ENCODE measurements around the gene WDR44.

DNA sequence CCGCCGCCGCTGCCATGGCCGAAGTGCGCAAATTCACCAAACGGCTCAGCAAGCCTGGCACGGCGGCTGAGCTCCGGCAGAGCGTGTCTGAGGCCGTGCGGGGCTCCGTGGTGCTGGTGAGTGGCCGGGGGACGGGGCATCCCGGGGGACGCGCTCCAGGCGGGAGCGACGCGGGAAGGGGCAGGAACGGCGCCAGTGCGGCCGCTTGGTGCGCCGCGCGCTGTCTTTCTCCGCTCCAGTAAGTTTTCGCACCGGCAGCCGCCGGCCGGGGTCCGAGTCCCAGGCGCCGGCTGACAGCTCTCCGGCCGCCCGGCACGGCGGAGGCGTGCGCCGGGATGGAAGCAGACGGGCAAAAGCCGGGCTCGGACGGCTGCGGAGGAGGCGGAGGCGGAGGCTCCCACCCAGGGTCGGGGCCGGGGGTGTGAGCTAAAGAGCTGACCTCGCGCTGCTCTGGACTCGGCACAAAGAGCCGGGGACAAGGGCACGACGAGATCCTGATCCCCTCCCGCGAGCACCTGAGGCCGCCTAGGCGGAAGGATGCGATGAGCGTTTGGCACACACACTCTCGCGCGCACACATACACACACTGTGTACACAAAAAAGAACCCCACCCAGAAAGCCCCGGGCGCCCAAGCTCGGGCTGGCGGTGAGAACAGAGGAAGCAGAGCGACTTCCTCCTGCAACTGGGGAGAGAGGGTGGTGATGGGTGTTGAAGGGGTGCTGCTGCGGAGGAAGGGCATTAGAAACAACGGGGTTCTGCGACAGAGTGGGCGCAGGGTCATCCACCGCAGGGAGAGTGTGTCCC, 150.3 kb downstream of the WDR44 start:
- TF ChIP-seq, protein P1, sequence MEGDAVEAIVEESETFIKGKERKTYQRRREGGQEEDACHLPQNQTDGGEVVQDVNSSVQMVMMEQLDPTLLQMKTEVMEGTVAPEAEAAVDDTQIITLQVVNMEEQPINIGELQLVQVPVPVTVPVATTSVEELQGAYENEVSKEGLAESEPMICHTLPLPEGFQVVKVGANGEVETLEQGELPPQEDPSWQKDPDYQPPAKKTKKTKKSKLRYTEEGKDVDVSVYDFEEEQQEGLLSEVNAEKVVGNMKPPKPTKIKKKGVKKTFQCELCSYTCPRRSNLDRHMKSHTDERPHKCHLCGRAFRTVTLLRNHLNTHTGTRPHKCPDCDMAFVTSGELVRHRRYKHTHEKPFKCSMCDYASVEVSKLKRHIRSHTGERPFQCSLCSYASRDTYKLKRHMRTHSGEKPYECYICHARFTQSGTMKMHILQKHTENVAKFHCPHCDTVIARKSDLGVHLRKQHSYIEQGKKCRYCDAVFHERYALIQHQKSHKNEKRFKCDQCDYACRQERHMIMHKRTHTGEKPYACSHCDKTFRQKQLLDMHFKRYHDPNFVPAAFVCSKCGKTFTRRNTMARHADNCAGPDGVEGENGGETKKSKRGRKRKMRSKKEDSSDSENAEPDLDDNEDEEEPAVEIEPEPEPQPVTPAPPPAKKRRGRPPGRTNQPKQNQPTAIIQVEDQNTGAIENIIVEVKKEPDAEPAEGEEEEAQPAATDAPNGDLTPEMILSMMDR (IDR thresholded peaks at IDR 0.05): no peak
- no peak for TF ChIP-seq POLR2A (IDR thresholded peaks at IDR 0.05)

Data from adrenal gland (tissue), 5 donors.